Effector CD8-positive, alpha-beta T cell (primary cell): Measurements from ENCODE around the gene ZNF554.

Experiments used
- DNase-seq: peaks from one replicate; lab custom pipeline; 2025; lab: John Stamatoyannopoulos, UW
- total RNA-seq, 4 experiments: gene quantifications; one replicate each; lab custom pipeline; 2026; lab: John Stamatoyannopoulos, UW

Gene ZNF554
- total RNA-seq: 9.7 to 19.6 (median 12.8) reads per million in 4 experiments

DNA sequence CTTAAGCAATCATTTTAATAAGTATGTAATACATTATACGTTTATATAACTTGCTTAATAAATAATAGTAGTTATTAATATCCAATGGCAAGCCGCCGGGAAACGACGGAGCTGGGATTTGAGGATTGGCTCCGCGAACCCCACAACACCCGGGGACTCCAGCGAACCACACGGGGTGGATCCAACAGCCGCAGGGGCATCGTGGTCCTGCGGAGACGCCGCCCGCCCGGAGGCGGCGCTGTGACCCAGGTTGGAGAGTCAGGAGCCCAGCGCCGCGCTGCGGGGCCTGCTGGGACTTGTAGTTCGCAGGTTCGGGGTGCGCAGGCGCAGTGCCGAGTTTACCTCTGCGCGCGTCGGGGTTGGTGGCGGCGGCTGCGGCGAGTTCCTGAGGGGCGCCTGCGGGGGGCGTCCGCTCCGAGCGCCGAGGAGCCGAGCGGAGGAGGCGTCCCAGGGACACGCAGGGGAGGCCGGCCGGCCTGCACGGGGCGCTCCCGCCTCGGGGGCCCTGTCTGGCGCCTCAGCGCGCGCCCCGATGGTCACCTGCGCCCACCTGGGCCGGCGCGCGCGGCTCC, at the start of gene ZNF554:
TSS of gene ZNF554 (plus strand) at position 329 of the 572 bp plus-strand sequence. CDS start at position 533, 204 bp downstream.
- DNase-seq: peak; percentile 98

- no peak for DNase-seq
Measured at GRCh38 chr19:2770055-2771013, 49.3 kb upstream of the ZNF554 start.

GRCh38 chr19:2771786-2772674, 47.6 kb upstream of the ZNF554 start:
- DNase-seq: no peak

- no peak for DNase-seq
Measured at GRCh38 chr19:2774083-2774679, 45.5 kb upstream of the ZNF554 start.

DNA sequence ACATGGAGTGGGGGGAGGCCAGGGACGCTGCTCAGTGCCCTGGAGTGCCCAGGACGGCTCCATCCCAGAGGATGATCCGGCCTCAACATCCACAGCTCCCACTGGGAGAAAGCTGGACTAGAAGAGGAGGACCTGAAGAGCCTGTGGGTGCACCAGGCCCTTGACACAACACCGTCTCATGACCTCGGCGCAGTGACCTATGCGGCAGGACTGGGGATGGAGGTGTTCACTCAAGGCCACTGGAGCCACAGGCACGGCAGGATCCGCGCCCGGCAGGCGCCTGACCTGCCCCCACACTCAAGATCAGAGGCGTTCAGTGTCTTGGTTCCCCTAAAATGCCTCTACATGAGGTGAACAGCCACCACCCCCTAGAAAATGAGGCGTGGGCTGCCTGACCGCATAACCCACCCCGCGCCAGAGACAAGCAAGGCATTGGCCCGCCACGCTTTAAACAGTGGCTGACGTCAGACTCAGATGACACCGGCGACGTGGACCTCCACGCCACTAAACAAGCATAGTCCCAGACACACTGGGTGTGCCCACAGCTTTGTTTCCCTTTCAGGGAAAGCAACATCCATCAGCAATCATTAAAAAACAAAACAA, 44.6 kb upstream of the ZNF554 start:
- no peak for DNase-seq

GRCh38 chr19:2775556-2776430, 43.9 kb upstream of the ZNF554 start:
- peak; percentile 40 for DNase-seq

- DNase-seq: no peak
Measured at GRCh38 chr19:2777952-2778683, 41.5 kb upstream of the ZNF554 start.

GRCh38 chr19:2779121-2779740, 40.4 kb upstream of the ZNF554 start:
- DNase-seq: no peak

- no peak for DNase-seq
Measured at GRCh38 chr19:2780284-2780683, 39.4 kb upstream of the ZNF554 start.

DNA sequence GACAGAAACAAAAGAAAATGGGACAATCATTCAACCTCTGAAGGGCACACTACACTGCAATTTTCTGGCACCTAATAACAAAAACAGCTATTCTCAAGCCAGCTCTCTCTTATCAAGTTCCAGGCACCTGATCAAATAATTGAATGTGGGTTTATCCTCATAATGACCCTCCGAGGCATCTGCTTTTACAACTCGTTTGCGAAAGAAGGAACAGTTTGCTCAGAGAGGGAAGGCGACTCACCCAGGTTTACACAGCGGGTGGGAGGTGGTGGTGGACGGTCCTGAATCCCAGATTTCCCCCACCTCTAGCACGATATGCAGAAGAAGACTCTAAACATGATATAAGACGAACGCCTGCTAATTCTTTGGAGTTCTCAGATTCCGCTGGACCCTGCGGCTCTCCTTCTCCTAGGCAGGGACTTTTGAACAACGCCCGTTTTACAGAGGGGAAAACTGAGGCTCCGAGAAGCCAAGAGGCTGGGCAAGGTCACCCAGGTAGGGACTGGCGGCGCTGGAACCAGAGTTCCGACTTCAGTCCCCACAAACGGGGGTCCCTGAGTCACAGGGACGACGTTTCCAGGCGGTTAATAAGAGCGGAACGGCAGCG, 37.2 kb upstream of the ZNF554 start:
- DNase-seq: no peak

- peak; percentile 89 for DNase-seq
Measured at GRCh38 chr19:2782936-2783780, 36.5 kb upstream of the ZNF554 start, which contains the start of gene SGTA. Gene SGTA, minus strand, starts transcription at chr19:2783273. Its CDS starts 14,205 bp downstream, at chr19:2769068.

DNA sequence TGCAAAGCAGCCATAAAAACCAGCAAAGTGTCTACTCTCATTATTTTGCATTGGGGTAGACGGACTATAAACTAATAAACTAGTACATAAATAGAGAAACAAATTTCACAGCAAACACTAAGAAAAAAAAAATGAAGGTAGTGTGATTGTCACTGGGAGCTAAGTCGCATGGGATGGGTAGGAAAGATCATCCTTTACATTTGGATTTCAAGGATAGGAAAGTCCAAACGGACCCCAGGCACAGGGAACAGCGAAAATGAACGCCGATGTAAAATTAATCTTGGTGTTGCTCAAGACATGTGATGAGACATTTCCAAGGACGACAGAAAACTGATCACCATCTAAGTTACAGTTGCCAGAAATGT, 35.9 kb upstream of the ZNF554 start:
- no peak for DNase-seq

- DNase-seq: peak; percentile 97
Measured at GRCh38 chr19:2785244-2785997, 34.2 kb upstream of the ZNF554 start, which contains the start of gene THOP1. Gene THOP1, plus strand, starts transcription at chr19:2785503. Its CDS starts 160 bp downstream, at chr19:2785663.

DNA sequence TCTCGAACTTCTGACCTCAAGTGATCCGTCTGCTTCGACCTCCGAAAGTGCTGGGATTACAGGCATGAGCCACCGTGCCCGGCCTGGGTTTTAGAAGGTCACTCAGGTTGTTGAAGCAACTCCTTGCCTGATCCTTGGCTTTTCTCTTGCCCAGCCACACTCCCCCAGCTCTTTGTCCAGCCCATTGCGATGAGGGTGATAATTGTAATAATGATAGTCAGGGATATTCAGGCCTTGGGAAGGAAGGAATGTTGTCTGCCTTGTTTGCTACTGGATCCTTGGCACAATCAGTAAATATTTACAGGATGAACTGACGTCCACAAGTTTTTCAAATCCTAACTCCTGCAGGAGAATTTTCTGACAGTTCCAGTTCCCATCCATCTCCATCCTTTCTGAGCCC, 32.6 kb upstream of the ZNF554 start:
- no peak for DNase-seq

DNA sequence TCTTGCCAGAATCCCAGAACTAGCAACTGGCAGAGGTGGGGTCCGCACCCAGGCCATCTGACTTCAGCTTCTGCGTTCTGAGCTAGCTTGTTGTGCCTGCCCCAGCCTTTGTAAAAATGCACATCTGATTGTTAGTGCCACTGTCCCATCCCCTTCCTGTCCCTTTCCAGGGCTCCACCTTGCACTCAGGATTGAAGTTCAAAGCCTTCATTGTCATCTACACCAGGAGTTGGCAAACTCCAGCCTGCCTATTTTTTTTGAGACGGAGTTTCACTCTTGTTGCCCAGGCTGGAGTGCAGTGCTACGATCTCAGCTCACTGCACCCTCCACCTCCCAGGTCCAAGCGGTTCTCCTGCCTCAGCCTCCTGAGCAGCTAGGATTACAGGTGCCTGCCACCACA, 31.4 kb upstream of the ZNF554 start:
- no peak for DNase-seq

- no peak for DNase-seq
Measured at GRCh38 chr19:2790194-2790556, 29.5 kb upstream of the ZNF554 start.
